Stimulated activated CD4-positive, alpha-beta T cell treated with anti-CD3 and anti-CD28 coated beads, Interleukin-2, amount 100 ng/mL, for 24 hours (primary cell): ENCODE data around the gene SEC22A.

Experiments used
- DNase-seq, 2 donors: peaks; one replicate each; pipeline ENCODE4 v3.0.0-alpha.2; 2020

SEC22A gene

GRCh38 chr3:123270818-123271217, 69.1 kb downstream of the SEC22A start:
- DNase-seq: no peak

- no peak for DNase-seq
Measured at GRCh38 chr3:123271466-123272159, 69.9 kb downstream of the SEC22A start.

GRCh38 chr3:123272547-123272946, 70.8 kb downstream of the SEC22A start:
- no peak for DNase-seq

- DNase-seq: no peak
Measured at GRCh38 chr3:123275691-123276090, 73.9 kb downstream of the SEC22A start.

DNA sequence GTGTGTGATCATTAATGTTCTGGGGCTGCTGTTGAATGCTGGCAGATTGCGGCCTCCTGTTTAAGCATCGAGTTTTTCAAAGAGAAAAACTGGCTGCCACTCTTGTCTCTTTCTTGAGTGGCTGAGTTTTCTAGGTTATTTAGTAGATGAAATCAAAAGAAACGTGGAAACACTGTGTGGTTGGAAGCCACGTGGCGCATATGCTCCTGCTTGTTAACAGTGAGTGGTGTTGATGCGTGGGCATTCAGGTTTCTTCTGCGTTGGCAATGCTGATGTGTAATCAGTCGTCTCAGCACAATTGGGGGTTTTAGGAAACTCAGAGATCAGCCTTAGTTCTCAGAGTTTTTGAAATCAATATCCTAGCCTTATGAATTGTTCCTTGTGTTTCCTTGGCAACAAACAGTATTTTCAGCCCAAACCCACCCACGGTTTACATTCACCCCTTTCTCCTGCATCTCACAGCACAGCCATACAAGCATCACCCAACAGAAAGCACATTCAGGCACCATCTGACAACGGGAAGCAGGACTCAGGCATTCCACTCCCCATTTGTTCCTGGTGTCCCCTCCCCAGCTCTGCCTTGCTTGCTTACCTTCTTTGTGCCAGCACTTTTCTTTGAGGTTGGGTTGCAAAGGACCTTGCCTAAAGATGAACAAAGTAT, 74.7 kb downstream of the SEC22A start:
- no peak for DNase-seq

DNA sequence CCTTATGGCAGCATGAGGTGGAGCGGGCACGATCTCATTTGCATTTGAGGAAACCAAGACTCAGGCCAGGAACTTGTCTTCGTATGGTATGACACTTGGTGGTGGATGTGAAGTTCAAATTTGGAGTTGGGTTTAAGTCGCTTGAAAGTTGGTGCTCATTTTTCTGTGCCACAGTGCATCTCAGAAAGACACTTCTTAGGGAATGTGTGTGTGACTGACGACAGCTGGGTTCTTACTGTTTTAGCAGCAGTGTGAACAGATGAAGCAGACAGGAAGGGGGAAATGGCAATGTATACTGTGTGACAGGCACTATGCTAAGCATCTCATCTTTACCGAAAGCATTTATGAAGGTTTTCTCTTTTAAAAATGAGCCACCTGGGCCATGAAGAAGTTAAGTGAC, 75.4 kb downstream of the SEC22A start:
- no peak for DNase-seq

DNA sequence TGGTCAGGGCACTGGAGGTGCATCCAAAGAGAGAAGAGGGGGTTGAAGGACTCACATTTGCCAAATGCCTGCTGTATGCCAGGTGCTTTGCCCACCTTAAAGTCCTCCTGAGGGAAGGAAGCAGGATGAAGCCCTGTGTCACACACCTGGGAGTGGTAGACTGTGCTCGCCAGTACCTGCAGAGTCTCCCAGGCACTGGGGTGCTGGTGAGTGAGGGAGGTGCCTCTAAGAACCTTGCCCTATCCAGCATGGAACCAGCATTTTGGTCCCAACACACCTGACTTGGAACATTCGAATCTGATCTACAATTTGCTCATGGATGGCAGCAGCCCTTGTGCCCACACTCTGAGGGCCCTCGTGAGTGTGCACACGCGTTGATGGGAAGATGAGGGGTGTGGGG, 76.7 kb downstream of the SEC22A start:
- DNase-seq: no peak

DNA sequence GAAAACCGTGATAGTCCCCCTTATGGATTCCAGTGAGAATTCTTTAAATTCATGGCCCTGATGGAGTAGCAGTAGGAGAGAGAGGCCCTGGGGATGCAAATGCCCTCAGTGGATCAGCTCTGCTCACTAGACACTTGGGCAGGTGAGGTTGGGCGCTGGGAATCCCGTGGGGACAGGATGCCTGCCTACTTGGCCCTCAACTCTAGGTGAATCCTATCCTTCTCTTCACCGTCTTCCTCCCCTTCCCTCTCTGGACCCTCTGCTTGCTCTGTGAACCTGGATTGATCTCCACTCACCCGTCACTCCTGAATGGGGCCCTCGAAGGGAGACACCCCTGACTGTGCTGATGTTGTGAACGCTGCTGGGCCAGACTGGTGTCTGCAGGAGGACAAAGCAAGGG, 77.4 kb downstream of the SEC22A start:
- no peak for DNase-seq

DNA sequence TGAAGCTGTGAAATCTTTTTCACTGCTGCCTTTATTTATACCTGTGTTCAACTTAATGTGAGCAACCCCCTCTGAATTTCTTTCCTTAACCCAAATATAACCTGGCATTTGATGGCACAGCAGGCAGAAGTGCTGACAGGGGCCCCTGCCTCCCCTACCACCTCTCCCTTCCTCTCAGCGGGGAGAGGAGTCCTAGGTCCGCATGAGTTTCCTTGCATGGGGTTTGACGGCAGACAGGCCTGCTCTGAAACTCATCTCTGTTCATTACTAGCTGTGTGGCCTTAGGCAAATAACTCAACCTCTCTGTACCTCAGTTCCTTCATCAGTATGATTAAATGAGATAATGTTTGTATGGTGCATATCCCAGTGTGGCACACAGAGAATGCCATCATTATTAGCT, 79.7 kb downstream of the SEC22A start:
- DNase-seq: no peak

- peak in 1 of 2 donors; percentile 6 for DNase-seq
Measured at GRCh38 chr3:123281929-123282328, 80.2 kb downstream of the SEC22A start.

- no peak for DNase-seq
Measured at GRCh38 chr3:123282461-123282860, 80.7 kb downstream of the SEC22A start.

DNA sequence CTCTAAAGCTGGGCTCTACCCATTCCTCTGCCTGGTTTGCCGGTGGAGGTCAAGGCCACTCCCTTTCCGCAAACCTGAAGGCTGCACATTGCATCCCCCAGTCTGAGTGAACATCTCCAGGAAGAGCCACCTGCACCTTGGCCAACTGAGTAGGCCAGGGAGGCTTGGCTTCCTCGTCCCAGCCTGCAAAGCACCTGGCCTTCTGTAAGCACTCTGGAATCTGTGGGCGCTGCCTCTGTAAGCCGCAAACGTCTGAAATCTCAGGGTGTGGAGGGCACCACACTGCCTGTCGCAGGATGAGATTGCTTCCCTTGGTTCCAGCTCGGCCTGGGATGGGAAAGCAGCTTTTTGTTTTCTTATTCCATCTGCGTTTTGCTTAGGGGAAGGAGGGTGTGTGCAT, 81.3 kb downstream of the SEC22A start:
- no peak for DNase-seq

- DNase-seq: no peak
Measured at GRCh38 chr3:123283657-123284398, 82.1 kb downstream of the SEC22A start.

DNA sequence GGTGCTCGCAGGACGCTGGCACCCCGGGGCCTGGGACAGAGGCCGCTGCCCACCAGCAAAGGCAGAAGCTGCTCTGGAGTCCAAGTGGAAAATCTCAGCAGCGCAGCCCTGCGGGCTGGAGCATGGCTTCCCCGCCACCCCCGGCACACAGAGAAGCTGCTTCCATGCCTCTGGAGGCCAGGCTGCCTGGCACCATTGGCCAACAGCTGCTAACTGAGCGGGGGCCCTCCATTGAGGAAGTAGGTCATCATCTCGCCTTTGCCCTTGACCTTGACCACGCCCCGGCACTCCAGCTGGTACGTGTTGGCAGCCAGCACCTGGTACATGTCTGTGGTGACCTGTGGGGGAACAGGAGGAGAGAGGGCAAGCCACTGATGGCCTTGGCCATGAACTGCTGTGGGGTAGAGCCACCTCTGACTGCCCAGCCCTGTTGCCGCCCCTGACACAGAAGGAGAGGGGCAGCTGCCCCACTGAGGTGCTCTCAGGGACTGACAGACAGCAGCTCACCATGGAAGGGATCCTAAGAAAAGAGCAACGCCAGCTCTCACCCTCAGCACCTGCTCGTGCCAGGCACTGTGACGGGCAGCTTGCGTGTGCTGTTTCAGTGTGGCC, 82.8 kb downstream of the SEC22A start:
- DNase-seq: no peak

GRCh38 chr3:123285066-123285465, 83.3 kb downstream of the SEC22A start:
- no peak for DNase-seq

- DNase-seq: no peak
Measured at GRCh38 chr3:123285479-123285878, 83.7 kb downstream of the SEC22A start.

- peak in 1 of 2 donors; percentile 13 for DNase-seq
Measured at GRCh38 chr3:123285931-123286307, 84.2 kb downstream of the SEC22A start.

GRCh38 chr3:123286308-123287023, 84.7 kb downstream of the SEC22A start:
- DNase-seq: peak; percentile 35 to 36

- peak in 1 of 2 donors; percentile 8 for DNase-seq
Measured at GRCh38 chr3:123287051-123287961, 85.6 kb downstream of the SEC22A start.

DNA sequence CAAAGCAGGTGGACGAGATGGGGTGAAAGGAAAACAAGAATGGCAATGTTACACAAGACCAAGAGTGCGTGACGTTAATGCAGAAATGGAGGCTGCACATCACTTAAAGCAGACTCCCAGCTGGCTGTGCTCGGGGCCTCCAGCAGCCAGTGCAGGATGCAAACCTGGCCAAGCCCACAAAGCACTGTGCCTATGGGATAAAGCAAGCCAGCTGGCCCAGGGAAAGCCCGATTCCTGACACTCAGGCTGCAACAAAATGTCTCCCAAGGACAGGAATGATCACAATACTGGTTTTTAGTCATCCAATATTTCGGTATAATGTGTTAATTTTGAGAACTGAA, 86.2 kb downstream of the SEC22A start:
- no peak for DNase-seq

- DNase-seq: peak in 1 of 2 donors; percentile 8
Measured at GRCh38 chr3:123289391-123290106, 87.8 kb downstream of the SEC22A start.
